NOMO-1 (cell line): Measurements from ENCODE around the gene ERAL1.
A peak's percentile ranks its signal among the peaks of the same experiment; 100 is the strongest.
"Not testable (repeated sequence)": the region's sequence is repeated elsewhere in the genome, so short reads cannot be mapped to it uniquely, and the experiment has no call there.

Source experiments
- DNase-seq, 2 experiments: peaks; one replicate each; lab custom pipeline; 2025; ENCODE audit not compliant: unreplicated experiment in 2 of 2; lab: John Stamatoyannopoulos, UW

ERAL1 gene

GRCh38 chr17:28854457-28855335 is at the start of gene ERAL1:
Gene ERAL1 (plus strand): TSS chr17:28855016. CDS start chr17:28855035, 19 bp downstream.
- peak; percentile 76 to 83 for DNase-seq

- DNase-seq: peak in 1 of 2 experiments; percentile 50
Observed at GRCh38 chr17:28807925-28808634, 46.7 kb upstream of the ERAL1 start.

- no peak for DNase-seq
Observed at GRCh38 chr17:28810437-28810836, 44.4 kb upstream of the ERAL1 start.

- no peak for DNase-seq
Observed at GRCh38 chr17:28811651-28812090, 43.1 kb upstream of the ERAL1 start.

- peak; percentile 96 for DNase-seq
Observed at GRCh38 chr17:28812091-28812747, 42.6 kb upstream of the ERAL1 start.

GRCh38 chr17:28812748-28813377 is 42.0 kb upstream of the ERAL1 start:
- DNase-seq: peak in 1 of 2 experiments; percentile 65

GRCh38 chr17:28816540-28816939 is 38.3 kb upstream of the ERAL1 start:
- DNase-seq: no peak

- no peak for DNase-seq
Observed at GRCh38 chr17:28818819-28819221, 36.0 kb upstream of the ERAL1 start.

- no peak for DNase-seq
Observed at GRCh38 chr17:28819582-28819981, 35.2 kb upstream of the ERAL1 start.

- no peak for DNase-seq
Observed at GRCh38 chr17:28827672-28828071, 27.1 kb upstream of the ERAL1 start.

GRCh38 chr17:28828294-28829040 is 26.3 kb upstream of the ERAL1 start:
- no peak for DNase-seq

GRCh38 chr17:28834420-28834819 is 20.4 kb upstream of the ERAL1 start:
- no peak for DNase-seq

- DNase-seq: not testable (repeated sequence)
Observed at GRCh38 chr17:28836541-28836940, 18.3 kb upstream of the ERAL1 start.

- no peak for DNase-seq
Observed at GRCh38 chr17:28839221-28839620, 15.6 kb upstream of the ERAL1 start.

GRCh38 chr17:28841901-28842281 is 12.9 kb upstream of the ERAL1 start:
- DNase-seq: no peak

- DNase-seq: peak; percentile 78 to 84
Observed at GRCh38 chr17:28842282-28843012, 12.4 kb upstream of the ERAL1 start, which contains the start of gene FAM222B. Gene FAM222B (minus strand): TSS chr17:28842790. CDS start chr17:28766667, 76,123 bp downstream.

- DNase-seq: no peak
Observed at GRCh38 chr17:28843816-28844148, 11.0 kb upstream of the ERAL1 start.

- no peak for DNase-seq
Observed at GRCh38 chr17:28846231-28846630, 8.6 kb upstream of the ERAL1 start.

- DNase-seq: not testable (repeated sequence)
Observed at GRCh38 chr17:28846699-28847098, 8.1 kb upstream of the ERAL1 start.
